Measurements from ENCODE around the gene EYA2. TPM values are rescaled to one million over a fixed set of nuclear protein-coding genes. Genes with fewer than 3 reads are reported as not detected.

EYA2 gene
- total and polyA plus RNA-seq, 2 of the 4 experiments (the other 2 are of a cell fraction), result 2.3 to 5.4 TPM

GRCh38 chr20:47095690-47096089, 201.0 kb downstream of the EYA2 start:
- no peaks in the 10 kb centered on the region for H3K27me3 ChIP-seq (ENCODE audit: control insufficient read depth, insufficient read depth, low read length)
- no peak overlapping the region for H4K91ac ChIP-seq (ENCODE audit: insufficient read depth, low read depth, low read length)
- H3K56ac ChIP-seq (ENCODE audit: extremely low read depth, insufficient read depth, low read length), result no peak overlapping the region
- H4K8ac ChIP-seq (ENCODE audit: low read depth in 2 of 2, low read length in 2 of 2), result no peak overlapping the region
- H2AK9ac ChIP-seq (replicated peaks; ENCODE audit: low read depth, low read length, poor library complexity), result no peak overlapping the region
- no peak overlapping the region for H3K27ac ChIP-seq (ENCODE audit: insufficient read depth, low read length)
- H4K5ac ChIP-seq (ENCODE audit: low read depth, low read length), result no peak overlapping the region
- no peaks in the 10 kb centered on the region; the same call in 1 of the 2 replicates for H3K9me3 ChIP-seq (ENCODE audit: control insufficient read depth, insufficient read depth, low read length)
- intact Hi-C loops (cut with micrococcal nuclease), result no loop called here
- no peak overlapping the region for H2BK120ac ChIP-seq (ENCODE audit: low read depth, low read length)
- no peak overlapping the region for H3K18ac ChIP-seq (ENCODE audit: low read depth, low read length)
- WGBS, 2 experiments (ENCODE audit: extremely low coverage in 2 of 2, insufficient read length in 1 of 2), result no CpG with 5 or more reads among the region's 1 CpG
- H3K4me3 ChIP-seq (ENCODE audit: insufficient read depth, low read depth, low read length), result no peak overlapping the region
- no peak overlapping the region for H2AFZ ChIP-seq (replicated peaks; ENCODE audit: low read length, poor library complexity)
- H3K4me2 ChIP-seq (ENCODE audit: low read depth, low read length), result no peak overlapping the region
- no peaks in the 10 kb centered on the region for H3K79me1 ChIP-seq (ENCODE audit: low read depth in 1 of 2, low read length in 2 of 2)
- H3K9me1 ChIP-seq (ENCODE audit: insufficient read depth, low read length), result no peaks in the 10 kb centered on the region; the same call in 1 of the 2 replicates
- ChIA-PET CTCF (no interaction called here), POLR2A (ENCODE audit: unreplicated experiment) (no interaction called here)
- dilution Hi-C loops (cut with HindIII; ENCODE audit: low sequenced_read_pairs, unreplicated experiment), result no loop called here
- no peaks in the 10 kb centered on the region; the same call in 1 of the 2 replicates for H3K4me1 ChIP-seq (ENCODE audit: control insufficient read depth, insufficient read depth, low read length)
- no peaks in the 10 kb centered on the region for H4K20me1 ChIP-seq (ENCODE audit: insufficient read depth, low read length)
- no peak overlapping the region for H3K14ac ChIP-seq (replicated peaks; ENCODE audit: low read depth, low read length)
- in situ Hi-C loops (cut with MboI; ENCODE audit: low sequenced_read_pairs), result no loop called here
- H3K9ac ChIP-seq (ENCODE audit: low read depth, low read length), result no peak overlapping the region
- DNase-seq (no peak), ATAC-seq (ENCODE audit: low read depth) (no peak)
- H2BK15ac ChIP-seq (ENCODE audit: low read depth, low read length), result no peak overlapping the region
- H3K23ac ChIP-seq (ENCODE audit: low read depth, low read length), result no peak overlapping the region
- no peak overlapping the region for H2BK5ac ChIP-seq (ENCODE audit: low read depth, low read length, poor library complexity, severe bottlenecking)
- H2BK20ac ChIP-seq (ENCODE audit: low read depth, low read length), result no peak overlapping the region
- H3K36me3 ChIP-seq (ENCODE audit: control insufficient read depth, insufficient read depth, low read length), result no peaks in the 10 kb centered on the region
- no TSS peak for BruUV-seq (replicated peaks)
- TF ChIP-seq MAFK (IDR thresholded peaks at IDR 0.05; ENCODE audit: low read depth, low read length) (no peak), MXI1 (IDR thresholded peaks at IDR 0.05; ENCODE audit: borderline replicate concordance, low read depth, low read length) (no peak), CHD1 (IDR thresholded peaks at IDR 0.05; ENCODE audit: low read depth, low read length) (no peak), BHLHE40 (IDR thresholded peaks at IDR 0.05; ENCODE audit: low read depth, low read length) (no peak), USF2 (IDR thresholded peaks at IDR 0.05; ENCODE audit: low read depth, low read length) (no peak), RCOR1 (IDR thresholded peaks at IDR 0.05; ENCODE audit: insufficient replicate concordance, low read length) (no peak), MAZ (IDR thresholded peaks at IDR 0.05; ENCODE audit: borderline replicate concordance, low read depth, low read length) (no peak), CTCF (conservative IDR thresholded peaks at IDR 0.05; ENCODE audit: low read depth, low read length) (no peak), RFX5 (IDR thresholded peaks at IDR 0.05; ENCODE audit: low read depth, low read length) (no peak), RAD21 (IDR thresholded peaks at IDR 0.05; ENCODE audit: low read length) (no peak), POLR2A (IDR thresholded peaks at IDR 0.05; ENCODE audit: low read depth, low read length) (no peak), SMC3 (IDR thresholded peaks at IDR 0.05; ENCODE audit: low read depth, low read length) (no peak), ELK1 (IDR thresholded peaks at IDR 0.05; ENCODE audit: borderline replicate concordance, low read depth, low read length) (no peak), FOS (IDR thresholded peaks at IDR 0.05; ENCODE audit: low read depth, low read length) (no peak), CEBPB (IDR thresholded peaks at IDR 0.05; ENCODE audit: low read depth, low read length) (no peak), NFE2L2 (IDR thresholded peaks at IDR 0.05; ENCODE audit: low read depth, low read length) (no peak)
- H2AK5ac ChIP-seq (ENCODE audit: low read depth, low read length), result no peak overlapping the region
- H3K4ac ChIP-seq (ENCODE audit: low read depth, low read length), result no peak overlapping the region

Data from IMR-90 (cell line).